Measurements from ENCODE around the gene HOXA6. TPM values are rescaled to one million over a fixed set of nuclear protein-coding genes. Genes with fewer than 3 reads are reported as not detected.

The HOXA6 gene
- total RNA-seq, 1 experiment from 2014 or later, result 3.3 TPM

- BruUV-seq (replicated peaks), result no TSS peak
- Histone ChIP-seq H3K9me3 (ENCODE audit: control insufficient read depth, insufficient read depth, low read depth, low read length) (no peaks in the 10 kb centered on the region), H3K27me3 (ENCODE audit: control insufficient read depth, insufficient read depth, low read length) (no peaks in the 10 kb centered on the region), H3K4me3 (ENCODE audit: low read depth in 2 of 2, low read length in 2 of 2) (peak within 1 kb of the TSS; percentile 37 to 41), H3K36me3 (ENCODE audit: control insufficient read depth, insufficient read depth, low read length) (no peaks in the 10 kb centered on the region; the same call in 1 of the 2 replicates), H3K27ac (ENCODE audit: low read length) (no peak within 1 kb of the TSS), H3K4me1 (ENCODE audit: control insufficient read depth, insufficient read depth, low read length) (peaks cover 3% of the 10 kb centered on the region; the same call in 1 of the 2 replicates)
- ChIA-PET CTCF (no interaction called here), POLR2A (no interaction called here)
- in situ Hi-C loops (cut with HindIII; ENCODE audit: low pct_unique_long_range_greater_than_20kb, low sequenced_read_pairs) (no loop called here), intact Hi-C loops (cut with micrococcal nuclease; ENCODE audit: unreplicated experiment) (no loop called here)
- TF ChIP-seq TCF7L2 (IDR thresholded peaks at IDR 0.05; ENCODE audit: low read depth, low read length) (no peak), POLR2AphosphoS5 (IDR thresholded peaks at IDR 0.05; ENCODE audit: low read depth, low read length) (no peak), SIN3A (IDR thresholded peaks at IDR 0.05; ENCODE audit: borderline replicate concordance, insufficient read depth, low read depth, low read length) (no peak), CTCF (IDR thresholded peaks at IDR 0.05) (no peak)
- TF ChIP-seq, protein P1, sequence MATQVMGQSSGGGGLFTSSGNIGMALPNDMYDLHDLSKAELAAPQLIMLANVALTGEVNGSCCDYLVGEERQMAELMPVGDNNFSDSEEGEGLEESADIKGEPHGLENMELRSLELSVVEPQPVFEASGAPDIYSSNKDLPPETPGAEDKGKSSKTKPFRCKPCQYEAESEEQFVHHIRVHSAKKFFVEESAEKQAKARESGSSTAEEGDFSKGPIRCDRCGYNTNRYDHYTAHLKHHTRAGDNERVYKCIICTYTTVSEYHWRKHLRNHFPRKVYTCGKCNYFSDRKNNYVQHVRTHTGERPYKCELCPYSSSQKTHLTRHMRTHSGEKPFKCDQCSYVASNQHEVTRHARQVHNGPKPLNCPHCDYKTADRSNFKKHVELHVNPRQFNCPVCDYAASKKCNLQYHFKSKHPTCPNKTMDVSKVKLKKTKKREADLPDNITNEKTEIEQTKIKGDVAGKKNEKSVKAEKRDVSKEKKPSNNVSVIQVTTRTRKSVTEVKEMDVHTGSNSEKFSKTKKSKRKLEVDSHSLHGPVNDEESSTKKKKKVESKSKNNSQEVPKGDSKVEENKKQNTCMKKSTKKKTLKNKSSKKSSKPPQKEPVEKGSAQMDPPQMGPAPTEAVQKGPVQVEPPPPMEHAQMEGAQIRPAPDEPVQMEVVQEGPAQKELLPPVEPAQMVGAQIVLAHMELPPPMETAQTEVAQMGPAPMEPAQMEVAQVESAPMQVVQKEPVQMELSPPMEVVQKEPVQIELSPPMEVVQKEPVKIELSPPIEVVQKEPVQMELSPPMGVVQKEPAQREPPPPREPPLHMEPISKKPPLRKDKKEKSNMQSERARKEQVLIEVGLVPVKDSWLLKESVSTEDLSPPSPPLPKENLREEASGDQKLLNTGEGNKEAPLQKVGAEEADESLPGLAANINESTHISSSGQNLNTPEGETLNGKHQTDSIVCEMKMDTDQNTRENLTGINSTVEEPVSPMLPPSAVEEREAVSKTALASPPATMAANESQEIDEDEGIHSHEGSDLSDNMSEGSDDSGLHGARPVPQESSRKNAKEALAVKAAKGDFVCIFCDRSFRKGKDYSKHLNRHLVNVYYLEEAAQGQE (IDR thresholded peaks at IDR 0.05; ENCODE audit: insufficient read depth in 1 of 2, low read depth in 2 of 2, low read length in 1 of 2), result no peak
- ATAC-seq (no peak), DNase-seq (ENCODE audit: low read depth, low spot score) (no peak)
Measured at GRCh38 chr7:27165089-27165995, 17.8 kb upstream of the HOXA6 start, which contains the start of gene HOXA9. TSS of gene HOXA9 (minus strand) at chr7:27165537. CDS start at chr7:27165457, 80 bp downstream.

GRCh38 chr7:27164367-27165088 lies 17.0 kb upstream of the HOXA6 start:
- no peak for TF ChIP-seq TCF7L2 (IDR thresholded peaks at IDR 0.05; ENCODE audit: low read depth, low read length)
- TF ChIP-seq SIN3A (IDR thresholded peaks at IDR 0.05; ENCODE audit: borderline replicate concordance, insufficient read depth, low read depth, low read length), result no peak
- no peak for TF ChIP-seq CTCF (IDR thresholded peaks at IDR 0.05)
- H3K36me3 ChIP-seq (ENCODE audit: control insufficient read depth, insufficient read depth, low read length), result no peaks in the 10 kb centered on the region; the same call in 1 of the 2 replicates
- ATAC-seq (0 out of 2 replicates have a peak, but pooled peaks have one; percentile 9), DNase-seq (ENCODE audit: low read depth, low spot score) (no peak)
- in situ Hi-C loops (cut with HindIII; ENCODE audit: low pct_unique_long_range_greater_than_20kb, low sequenced_read_pairs), result no loop called here
- H3K4me3 ChIP-seq (ENCODE audit: low read depth in 2 of 2, low read length in 2 of 2), result peak overlapping the region; percentile 37 to 41
- ChIA-PET POLR2A (no interaction called here), CTCF (no interaction called here)
- no peaks in the 10 kb centered on the region for H3K27me3 ChIP-seq (ENCODE audit: control insufficient read depth, insufficient read depth, low read length)
- no TSS peak for BruUV-seq (replicated peaks)
- intact Hi-C loops (cut with micrococcal nuclease; ENCODE audit: unreplicated experiment), result loop anchor here (5.0 kb wide), 1 partner anchor 787 kb away; no protein-coding TSS in a partner anchor
- H3K4me1 ChIP-seq (ENCODE audit: control insufficient read depth, insufficient read depth, low read length), result no peaks in the 10 kb centered on the region
- no peaks in the 10 kb centered on the region for H3K9me3 ChIP-seq (ENCODE audit: control insufficient read depth, insufficient read depth, low read depth, low read length)
- no peak overlapping the region for H3K27ac ChIP-seq (ENCODE audit: low read length)

Data from Panc1 (cell line).